ENCODE results near the gene NPAS2.

GRCh38 chr2:100929147-100929546, 109.2 kb downstream of the NPAS2 start:
- no peak for TF ChIP-seq CHD2 (IDR thresholded peaks at IDR 0.05; ENCODE audit: low read length)
- TF ChIP-seq CTCF (IDR thresholded peaks at IDR 0.05; ENCODE audit: control extremely low read depth in 1 of 3, insufficient read depth in 1 of 3, low read depth in 1 of 3, low read length in 3 of 3), result no peak
- no peak for TF ChIP-seq HDAC2 (IDR thresholded peaks at IDR 0.05; ENCODE audit: borderline replicate concordance in 1 of 2, low read depth in 2 of 2, low read length in 2 of 2)
- TF ChIP-seq MAFK (IDR thresholded peaks at IDR 0.05; ENCODE audit: low read depth, low read length), result no peak
- TF ChIP-seq POLR2AphosphoS5 (IDR thresholded peaks at IDR 0.05; ENCODE audit: low read depth, low read length), result no peak
- no peak for TF ChIP-seq SP1 (IDR thresholded peaks at IDR 0.05; ENCODE audit: low read depth, low read length)
- no peak for TF ChIP-seq MAX (IDR thresholded peaks at IDR 0.05)
- TF ChIP-seq POLR2A (IDR thresholded peaks at IDR 0.05; ENCODE audit: control extremely low read depth in 1 of 2, low read depth in 2 of 2, low read length in 2 of 2), result no peak
- no peak for TF ChIP-seq GABPA (IDR thresholded peaks at IDR 0.05; ENCODE audit: borderline replicate concordance, insufficient read depth, low read length)
- no peak for TF ChIP-seq EP300 (IDR thresholded peaks at IDR 0.05; ENCODE audit: borderline replicate concordance in 1 of 2, low read depth in 2 of 2, low read length in 2 of 2)
- TF ChIP-seq ATF2 (IDR thresholded peaks at IDR 0.05; ENCODE audit: low read length), result no peak
- no peak for TF ChIP-seq RFX5 (IDR thresholded peaks at IDR 0.05; ENCODE audit: borderline replicate concordance, low read depth, low read length)
- no peak for TF ChIP-seq TBP (IDR thresholded peaks at IDR 0.05; ENCODE audit: low read depth, low read length)

All from H1 (cell line).